CD1c-positive myeloid dendritic cell (primary cell): ENCODE data around the gene LYPLA2.
"Not testable (repeated sequence)": the region's sequence is repeated elsewhere in the genome, so short reads cannot be mapped to it uniquely, and the experiment has no call there.

ENCODE experiments used
- DNase-seq: peaks from one replicate; pipeline ENCODE4 v3.0.0-alpha.2; 2016; ENCODE audit errors: extremely low spot score

LYPLA2 gene

DNA sequence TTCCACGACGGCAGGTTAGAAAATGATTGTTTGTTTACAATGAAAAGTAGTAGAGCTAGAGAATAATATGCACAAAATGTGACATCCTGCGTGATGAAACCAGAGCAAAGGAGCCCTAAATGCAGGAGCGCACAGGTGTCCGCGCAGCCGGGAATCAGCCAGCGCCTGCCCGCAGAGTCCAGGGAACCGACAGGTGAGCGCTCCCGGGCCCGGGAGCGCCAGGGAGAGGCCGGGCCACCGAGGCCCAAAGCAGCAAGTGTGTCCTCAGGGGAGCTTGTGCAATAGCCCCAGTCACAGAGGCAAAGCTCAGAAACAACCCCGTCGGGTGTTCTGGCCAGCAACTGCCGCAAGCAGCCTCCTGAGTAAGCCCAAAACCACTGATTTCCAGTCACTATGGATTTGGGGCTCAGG is 10.4 kb downstream of the LYPLA2 start:
- no peak for DNase-seq

DNA sequence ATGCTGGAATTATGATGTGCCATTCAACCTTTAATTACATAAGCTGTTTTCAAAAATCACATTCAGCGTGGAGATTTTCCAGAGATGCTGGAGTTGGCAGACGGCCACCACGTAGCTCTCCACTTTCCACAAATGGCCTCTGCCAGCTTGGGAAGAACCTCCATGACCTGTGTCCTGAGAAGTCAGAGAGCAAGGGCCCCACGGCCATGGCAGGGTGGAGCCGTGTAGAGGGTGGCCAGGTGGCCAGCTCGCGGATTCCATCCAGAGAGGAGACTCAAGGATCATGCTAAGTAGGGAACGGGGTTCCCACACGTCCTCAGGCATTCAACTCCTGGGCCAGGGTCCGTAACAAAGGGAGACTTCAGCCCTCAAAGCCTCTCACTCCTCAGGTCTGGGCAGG is 10.9 kb downstream of the LYPLA2 start:
- no peak for DNase-seq

DNA sequence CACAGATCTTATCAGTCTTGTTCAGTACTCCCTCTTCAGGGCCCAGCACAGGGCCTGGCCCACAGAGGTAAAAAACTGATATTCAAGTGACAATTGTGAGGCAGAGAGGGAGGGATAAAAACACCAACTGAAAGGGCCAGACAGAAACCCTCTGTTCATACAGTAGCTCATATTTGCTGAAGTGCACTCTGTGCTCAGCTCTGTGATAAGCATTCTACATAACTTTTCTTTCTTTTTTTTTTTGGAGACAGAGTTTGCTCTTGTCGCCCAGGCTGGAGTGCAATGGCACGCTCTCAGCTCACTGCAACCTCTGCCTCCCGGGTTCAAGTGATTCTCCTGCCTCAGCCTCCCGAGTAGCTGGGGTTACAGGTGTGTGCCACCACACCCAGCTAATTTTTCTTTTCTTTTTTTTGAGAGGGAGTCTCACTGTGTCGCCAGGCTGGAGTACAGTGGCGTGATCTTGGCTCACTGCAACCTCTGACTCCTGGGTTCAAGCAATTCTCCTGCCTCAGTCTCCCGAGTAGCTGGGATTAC is 11.9 kb downstream of the LYPLA2 start:
- DNase-seq: not testable (repeated sequence)

DNA sequence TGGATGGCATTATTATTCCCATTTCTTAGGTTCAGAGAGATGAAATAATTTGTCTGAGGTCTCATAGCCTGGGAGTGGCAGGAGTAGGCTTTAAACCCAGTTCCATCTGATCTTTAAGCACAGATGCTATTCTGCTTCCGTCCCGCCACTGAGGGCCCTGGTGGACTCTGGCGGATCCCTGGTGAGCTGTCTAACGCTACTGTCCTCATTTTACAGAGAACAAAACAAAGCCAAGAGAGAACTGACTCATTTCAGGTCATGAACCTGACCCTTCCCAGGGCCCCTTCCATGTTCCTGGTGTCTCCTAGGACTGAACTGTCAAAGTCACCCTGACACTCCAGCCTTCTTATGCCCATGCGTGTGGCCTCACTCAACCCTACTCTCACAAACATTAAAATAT is 12.7 kb downstream of the LYPLA2 start:
- no peak for DNase-seq

DNA sequence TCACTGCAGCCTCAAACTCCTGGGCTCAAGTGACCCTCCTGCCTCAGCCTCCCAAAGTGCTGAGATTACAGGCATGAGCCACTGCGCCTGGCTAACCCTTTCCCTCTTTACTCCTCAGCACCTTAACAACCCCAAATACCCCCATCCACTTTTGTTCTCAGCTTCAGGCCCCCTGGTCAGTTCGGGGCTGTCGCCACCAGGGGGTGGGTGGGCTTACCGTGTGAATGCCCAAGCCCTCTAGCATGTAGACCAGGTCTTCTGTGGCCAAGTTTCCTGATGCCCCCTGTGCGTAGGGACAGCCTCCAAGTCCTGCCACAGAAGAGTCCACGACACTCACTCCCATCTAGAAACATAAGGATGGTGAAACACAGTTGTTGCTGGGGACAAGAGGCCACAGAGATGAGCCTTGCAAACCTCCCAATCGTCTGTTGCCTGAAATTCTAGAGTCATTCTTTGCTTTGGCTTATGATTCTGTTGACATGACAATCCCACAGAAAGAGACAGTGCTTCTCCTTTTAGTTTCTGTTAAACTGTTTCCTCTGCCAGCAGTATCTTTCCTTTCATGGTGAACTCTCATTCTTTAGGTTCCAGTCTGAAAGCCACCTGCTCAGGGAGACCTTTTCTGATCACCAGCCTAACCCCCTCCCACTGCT is 13.4 kb downstream of the LYPLA2 start:
- DNase-seq: no peak

DNA sequence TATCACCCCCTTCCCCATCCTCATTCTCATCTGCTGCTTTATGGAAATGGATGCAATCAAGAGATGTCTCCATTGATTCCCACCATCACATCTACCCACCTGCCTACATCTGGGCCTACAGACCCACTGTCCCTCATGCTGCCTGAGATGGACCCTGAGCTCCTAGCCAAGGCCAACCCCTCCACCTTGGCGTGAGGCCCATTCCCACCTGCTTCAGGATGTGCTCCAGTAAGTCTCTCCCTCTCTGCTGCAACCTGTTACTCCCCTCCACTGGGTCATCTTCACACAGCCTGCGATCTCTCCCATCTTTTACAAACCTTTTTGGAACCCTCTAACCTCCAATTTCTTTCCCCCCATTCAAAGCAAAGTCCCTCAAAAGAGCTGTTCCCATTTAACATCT is 14.1 kb downstream of the LYPLA2 start:
- DNase-seq: no peak

DNA sequence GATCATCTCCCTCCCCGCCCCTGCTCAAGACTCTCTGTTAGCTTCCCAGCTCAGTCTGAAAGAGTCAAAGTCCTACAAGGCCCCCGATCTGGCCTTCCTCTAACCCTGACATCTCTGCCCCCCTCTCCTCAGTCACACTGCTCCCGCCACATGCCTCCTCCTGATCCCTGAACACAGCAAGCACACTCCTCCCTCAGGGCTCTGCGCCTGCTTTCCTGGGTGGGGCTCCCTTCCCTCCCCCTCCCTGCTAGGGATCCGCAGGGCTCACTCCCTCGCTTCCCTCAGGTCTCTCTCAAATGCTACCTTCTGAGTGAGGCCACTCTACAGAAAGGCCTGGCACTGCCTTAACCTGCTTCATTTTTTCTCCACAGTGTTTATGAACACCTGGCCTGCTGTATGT is 15.3 kb downstream of the LYPLA2 start:
- DNase-seq: no peak

DNA sequence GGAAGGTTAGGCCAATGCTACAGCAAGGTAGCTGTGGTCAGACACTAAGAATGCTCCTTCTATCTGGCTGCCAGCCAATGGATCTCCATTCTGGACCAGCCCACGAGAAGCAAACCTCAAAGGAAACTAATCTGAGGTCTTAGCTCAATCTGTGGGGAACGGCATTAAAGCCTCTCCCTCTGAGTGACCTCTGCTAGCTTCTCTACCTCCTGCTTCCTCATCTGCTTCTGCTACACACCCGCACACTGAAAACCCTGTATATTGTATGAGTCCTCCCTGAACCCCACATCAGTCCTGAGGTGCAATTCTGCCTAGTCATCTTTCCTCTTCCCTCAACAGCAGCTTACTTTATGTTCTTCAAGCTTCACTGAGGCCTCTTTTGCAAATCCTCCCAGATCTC is 16.5 kb downstream of the LYPLA2 start:
- no peak for DNase-seq

DNA sequence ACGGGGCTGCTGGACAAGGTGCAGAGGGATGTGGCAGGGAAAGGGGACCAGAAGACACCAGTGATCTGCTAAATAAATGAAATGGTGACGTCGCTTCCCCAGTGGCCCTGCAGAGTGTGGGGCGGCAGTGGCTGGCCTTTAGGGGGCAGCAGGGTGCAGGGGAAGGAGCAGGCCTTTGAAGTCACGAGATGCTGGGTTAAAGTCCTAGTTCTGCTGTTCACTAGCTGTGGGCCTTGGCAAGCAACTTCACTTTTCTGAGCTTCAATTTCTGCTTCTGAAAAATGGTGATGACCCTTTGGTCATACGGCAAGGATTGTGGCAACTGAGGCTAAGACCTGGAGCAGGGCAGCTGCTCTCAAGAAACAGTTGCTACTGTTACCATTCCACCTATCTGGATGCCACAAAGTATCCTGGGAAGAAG is 18.8 kb downstream of the LYPLA2 start:
- peak; percentile 93 for DNase-seq

DNA sequence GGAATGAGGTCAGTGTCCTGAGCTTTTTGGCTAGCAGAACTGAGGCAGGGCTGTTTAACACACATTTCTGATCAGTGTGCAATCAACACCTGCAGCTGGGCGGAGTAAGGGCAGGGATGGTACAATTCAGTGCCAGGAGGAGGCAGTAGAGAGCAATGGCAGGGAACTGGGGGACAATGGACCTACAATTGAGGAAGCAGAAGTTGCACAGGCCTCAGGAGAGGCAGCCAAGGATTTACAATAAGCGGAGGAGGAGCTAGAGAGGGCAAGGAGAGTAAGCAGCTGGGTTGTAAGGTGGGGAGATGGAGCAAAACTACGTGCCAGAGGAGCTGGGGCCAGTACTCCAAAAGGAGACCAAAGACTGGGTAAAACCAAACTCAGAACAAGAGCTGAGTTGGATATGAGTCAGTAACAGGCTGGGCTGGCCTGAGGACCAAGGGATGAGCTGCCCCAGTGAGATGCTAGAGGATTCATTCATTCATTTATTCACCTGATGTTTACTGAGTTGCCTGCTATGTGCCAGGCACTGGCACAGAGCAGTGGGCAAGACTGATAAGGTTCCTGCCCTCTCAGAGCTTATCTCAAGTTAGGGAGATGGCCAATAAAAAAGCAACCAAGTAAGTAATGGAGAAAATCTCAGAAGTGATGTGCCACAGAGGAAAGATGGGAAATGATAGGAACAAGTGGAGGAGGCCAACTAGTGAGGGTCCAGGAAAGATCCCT is 20.0 kb downstream of the LYPLA2 start:
- DNase-seq: peak; percentile 87

DNA sequence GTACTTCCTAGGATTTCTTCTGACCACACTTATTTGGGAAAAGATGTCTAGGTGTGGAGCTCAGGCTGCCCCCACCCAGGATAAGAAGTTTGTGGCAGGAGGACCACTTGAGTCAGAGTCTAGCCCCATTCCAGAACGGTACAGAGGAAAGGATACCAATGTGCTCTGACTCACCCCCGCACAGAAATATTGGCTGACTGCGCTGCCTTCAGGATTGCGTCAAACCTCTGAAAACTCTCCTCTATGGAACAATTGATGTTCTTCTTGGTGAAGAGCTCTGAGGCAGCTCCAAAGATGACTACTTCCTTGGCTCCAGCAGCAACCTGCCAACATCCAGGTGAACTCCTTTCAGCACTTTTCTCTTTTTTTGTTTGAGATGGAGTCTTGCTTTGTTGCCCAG is 23.1 kb downstream of the LYPLA2 start:
- DNase-seq: no peak

DNA sequence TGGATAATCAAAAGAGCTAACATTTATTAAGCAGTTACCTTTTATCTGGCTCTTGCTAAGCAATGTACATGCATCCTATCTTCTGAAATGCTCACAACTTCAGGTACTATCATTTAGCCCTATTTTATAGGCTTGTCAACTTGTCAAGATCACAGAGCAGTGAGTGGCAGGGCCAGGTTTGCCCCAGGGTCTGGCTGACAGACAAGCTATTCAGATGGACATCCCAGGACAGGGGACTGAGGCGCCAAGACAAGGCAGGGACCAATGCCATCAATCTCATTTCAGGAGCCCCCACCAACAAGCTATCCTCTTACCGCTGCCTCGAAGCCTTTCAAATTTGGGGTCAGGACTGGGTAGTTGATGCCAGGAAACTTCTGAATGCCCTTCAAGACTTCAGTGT is 25.4 kb downstream of the LYPLA2 start:
- DNase-seq: no peak

DNA sequence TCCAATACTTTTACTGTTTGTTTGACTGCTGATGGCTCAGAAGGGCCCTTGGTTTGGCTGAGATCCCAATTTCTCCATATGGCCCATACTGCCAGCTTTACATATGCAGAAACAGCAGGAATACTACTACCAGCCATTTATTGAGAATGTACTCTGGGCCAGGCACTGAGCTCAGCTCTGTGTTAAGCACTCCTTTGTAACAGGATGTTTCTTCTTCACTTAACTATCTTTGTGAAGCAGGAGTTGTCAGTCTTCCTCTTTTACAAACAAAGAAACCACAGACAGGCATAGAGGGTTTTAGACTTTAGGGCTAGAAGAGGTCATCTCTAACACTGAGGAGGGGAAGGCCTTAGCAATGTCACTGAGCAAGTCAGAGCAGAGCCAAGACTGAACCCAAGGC is 26.0 kb downstream of the LYPLA2 start:
- no peak for DNase-seq

DNA sequence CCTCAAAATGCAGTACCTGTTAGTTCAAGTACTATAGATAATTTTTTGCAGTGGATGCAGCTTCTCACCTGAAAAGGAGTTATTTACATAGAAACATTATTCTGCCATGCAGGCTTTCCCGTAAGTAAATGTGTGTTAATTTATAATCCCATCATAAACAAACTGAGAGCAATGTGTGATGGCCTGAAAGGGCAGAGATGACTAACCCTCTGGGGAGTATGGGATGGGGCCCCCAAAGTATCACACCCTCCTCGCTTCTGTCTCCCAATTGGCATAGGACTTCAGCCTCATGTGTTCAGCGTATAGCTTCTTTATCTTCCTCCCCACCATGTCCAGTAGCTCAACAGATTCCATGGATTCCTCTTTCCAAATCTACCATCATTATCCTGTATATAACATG is 26.7 kb downstream of the LYPLA2 start:
- DNase-seq: no peak

DNA sequence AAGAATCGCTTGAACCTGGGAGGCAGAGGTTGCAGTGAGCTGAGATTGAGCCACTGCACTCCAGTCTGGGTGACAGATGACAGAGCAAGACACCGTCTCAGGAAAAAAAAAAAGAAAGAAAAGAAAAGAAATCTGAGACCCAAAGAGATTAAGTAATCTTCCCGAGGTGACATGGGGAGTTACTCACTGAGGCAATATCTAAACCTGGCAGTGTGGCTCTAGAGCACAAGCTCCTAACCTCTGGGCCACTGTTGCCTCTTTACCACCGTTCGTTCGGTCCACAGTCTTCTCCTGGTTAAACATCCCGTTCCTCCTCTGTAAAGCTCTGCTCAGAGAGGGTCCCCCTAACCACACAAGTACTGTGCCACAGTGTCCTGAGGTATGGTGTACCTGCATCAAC is 32.8 kb downstream of the LYPLA2 start:
- DNase-seq: no peak

DNA sequence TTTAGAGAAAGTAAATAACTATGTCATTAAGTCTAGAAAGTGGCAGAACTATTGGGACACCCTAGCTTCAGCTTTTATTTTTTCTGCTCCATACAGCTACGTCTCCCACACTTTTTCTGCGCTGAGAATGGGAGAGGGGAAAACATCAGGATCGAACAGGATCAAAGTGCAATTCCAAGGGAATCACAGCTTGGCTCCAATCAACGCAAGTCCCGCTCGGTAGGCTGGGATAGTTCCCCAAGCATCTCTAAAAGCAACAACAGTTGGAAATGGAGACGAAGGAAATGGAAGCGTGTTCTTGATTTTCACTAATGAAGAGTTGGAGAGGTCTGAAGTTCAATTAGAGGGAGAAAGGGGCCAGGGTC is 33.7 kb downstream of the LYPLA2 start:
- DNase-seq: no peak

DNA sequence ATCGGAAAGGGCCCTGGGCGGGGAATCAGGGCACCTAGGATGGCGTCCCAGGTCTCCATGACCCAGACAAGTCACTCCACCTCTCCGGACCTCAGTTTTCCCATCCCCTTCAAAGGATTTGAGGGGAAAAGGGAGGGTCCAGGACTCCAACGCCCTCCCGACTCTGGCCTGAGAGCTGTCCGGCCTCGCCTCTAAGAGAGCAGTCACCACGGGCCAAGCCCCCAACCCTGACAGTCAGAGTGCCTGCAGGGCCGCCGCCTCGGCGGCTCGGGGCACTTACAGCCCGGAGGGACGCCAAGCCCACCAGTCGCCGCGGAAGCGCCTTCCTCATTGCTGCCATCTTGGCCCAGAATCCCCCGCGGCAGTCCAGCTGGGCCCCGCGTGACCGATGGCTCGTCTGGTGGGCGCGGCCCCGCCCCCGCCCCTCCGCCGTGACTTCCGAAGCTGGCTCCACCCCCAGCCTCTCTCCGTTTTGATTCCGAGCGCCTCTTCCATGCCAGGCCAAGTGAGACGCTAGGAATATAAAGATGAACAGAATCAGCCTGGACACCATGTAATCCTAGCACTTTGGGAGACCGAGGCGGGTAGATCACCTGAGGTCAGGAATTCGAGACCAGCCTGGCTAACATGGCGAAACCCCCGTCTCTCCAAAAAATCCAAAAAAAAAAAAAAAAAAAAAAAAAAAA is 34.3 kb downstream of the LYPLA2 start, which contains the start of gene HMGCL:
TSS of gene HMGCL (minus strand) at position 354 of the 686 bp plus-strand sequence. CDS start at position 340, 14 bp downstream.
- DNase-seq: peak; percentile 97

DNA sequence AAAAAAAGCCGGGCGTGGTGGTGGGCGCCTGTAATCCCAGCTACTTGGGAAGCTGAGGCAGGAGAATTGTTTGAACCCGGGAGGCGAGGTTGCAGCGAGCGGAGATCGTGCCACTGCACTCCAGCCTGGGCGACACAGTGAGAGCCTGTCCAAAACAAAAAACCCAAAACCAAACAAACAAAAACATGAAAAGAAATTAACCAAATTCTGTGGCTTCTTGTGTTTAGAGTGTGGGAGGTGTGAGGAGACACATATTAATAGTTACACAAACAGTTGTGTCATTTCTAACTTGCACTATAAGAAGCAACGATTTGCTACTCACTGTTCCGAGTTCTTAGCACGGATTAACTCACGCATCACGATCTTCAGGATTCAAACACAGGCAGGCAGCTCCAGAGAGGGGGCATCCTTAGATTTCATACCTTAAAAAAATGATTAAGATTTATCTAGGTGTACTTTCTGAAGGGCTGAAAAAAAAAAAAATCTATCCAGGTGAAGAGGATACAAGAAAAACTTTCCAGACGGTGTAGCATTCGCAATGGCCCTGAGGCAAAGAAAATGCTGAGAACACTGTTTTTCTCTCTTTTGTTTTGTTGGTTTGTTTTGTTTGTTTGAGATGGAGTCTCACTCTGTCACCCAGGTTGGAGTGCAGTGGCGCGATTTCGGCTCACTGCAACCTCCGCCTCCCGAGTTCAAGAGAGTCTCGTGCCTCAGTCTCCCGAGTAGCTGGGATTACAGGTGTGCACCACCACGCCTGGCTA is 35.0 kb downstream of the LYPLA2 start:
- no peak for DNase-seq

DNA sequence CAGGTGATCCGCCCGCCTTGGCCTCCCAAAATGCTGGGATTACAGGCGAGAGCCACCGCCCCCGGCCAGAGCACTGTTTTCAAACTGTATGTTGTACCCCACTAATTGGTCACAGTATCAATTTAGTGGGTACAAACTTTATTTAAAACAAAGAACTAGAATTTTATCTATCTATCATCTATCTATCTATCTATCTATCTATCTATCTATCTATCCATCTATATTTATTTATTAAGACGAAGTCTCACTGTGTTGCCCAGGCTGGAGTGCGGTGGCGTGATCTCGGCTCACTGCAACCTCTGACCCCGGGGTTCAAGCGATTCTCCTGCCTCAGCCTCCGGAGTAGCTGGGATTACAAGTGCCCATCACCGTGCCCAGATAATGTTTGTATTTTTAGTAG is 35.6 kb downstream of the LYPLA2 start:
- DNase-seq: not testable (repeated sequence)

DNA sequence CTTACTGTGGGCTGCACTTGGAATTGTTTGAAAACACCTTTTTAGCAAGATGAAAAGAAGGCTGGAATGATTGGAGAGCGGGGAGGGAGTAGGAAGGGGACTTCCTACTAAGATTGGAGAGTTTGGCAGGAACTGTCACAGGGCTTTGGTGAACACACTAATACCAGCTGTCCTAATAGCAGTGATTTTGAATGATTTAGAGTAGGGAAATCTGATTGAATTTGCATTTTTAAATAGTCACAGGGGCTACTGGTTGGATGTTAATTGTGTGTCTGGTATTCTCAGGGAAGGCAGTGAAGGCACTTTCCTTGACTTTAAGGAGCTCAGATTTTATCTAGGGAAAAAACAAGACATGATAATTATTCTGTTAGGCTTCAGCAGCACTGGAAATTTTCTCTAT is 36.8 kb downstream of the LYPLA2 start:
- no peak for DNase-seq

DNA sequence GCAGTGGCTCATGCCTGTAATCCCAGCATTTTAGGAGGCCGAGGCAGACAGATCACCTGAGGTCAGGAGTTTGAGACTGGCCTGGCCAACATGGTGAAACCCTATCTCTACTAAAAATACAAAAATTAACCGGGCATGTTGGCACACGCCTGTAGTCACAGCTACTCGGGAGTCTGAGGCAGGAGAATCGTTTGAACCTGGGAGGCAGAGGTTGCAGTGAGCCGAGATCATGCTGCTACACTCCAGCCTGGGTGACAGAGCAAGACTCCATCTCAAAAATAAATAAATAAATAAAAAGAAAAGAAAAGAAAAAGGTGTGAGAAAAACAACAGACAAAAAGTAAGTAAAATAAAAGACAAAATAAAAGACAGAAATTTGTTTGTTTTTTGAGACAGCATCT is 43.2 kb downstream of the LYPLA2 start:
- DNase-seq: not testable (repeated sequence)

DNA sequence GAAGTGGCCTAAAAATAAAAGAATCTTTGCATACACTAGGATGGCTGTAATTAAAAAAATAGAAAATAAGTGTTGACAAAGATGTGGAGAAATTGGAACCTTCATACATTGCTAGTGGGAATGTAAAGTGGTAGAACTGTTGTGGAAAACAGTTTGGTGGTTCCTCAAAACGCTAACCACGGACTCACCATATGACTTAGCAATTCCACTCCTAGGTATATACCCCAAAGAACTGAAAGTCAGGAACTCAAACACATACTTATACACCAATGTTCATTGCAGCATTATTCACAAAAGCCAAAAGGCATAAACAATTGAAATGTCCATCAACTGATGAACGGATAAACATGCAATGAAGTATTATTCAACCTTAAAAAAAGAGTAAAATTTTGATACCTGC is 45.1 kb downstream of the LYPLA2 start:
- peak; percentile 58 for DNase-seq
